Karpas-422 (cell line): ENCODE results near the gene ADAMTS6. TPM values are rescaled to one million over a fixed set of nuclear protein-coding genes. Genes with fewer than 3 reads are reported as not detected.
"Not testable (repeated sequence)": the region's sequence is repeated elsewhere in the genome, so short reads cannot be mapped to it uniquely, and the experiment has no call there.

ENCODE experiments used
- DNase-seq: peaks from one replicate; pipeline ENCODE4 v3.0.0-alpha.2; 2015
- H2AFZ ChIP-seq: fragments of 200-600 bp; sonication (generic); 2 replicates; pipeline ENCODE4 v1.6.1; 2014; ENCODE audit warnings: antibody characterized with exemption, low read length, mixed read lengths
- H3K27ac ChIP-seq: fragments of 200-600 bp; sonication (generic); 2 replicates; pipeline ENCODE4 v1.5.1; 2014; ENCODE audit warnings: mild to moderate bottlenecking, low read length, moderate library complexity
- H3K27me3 ChIP-seq: fragments of 200-600 bp; sonication (generic); 2 replicates; pipeline ENCODE4 v1.6.1; 2014; ENCODE audit warnings: low read length, mixed read lengths
- H3K36me3 ChIP-seq: fragments of 200-600 bp; sonication (generic); 2 replicates; pipeline ENCODE4 v1.6.1; 2014; ENCODE audit warnings: low read length, mixed read lengths; ENCODE audit not compliant: insufficient read depth
- H3K4me1 ChIP-seq: fragments of 200-600 bp; sonication (generic); 2 replicates; pipeline ENCODE4 v1.6.1; 2014; ENCODE audit warnings: mild to moderate bottlenecking, low read length, mixed read lengths
- H3K4me2 ChIP-seq: fragments of 200-600 bp; sonication (generic); 2 replicates; pipeline ENCODE4 v1.6.1; 2014; ENCODE audit warnings: low read length, low read depth, mild to moderate bottlenecking; ENCODE audit not compliant: poor library complexity, severe bottlenecking
- H3K4me3 ChIP-seq: fragments of 200-600 bp; sonication (generic); 2 replicates; pipeline ENCODE4 v1.5.1; 2014; ENCODE audit warnings: mild to moderate bottlenecking, antibody characterized with exemption, low read length, mixed read lengths
- H3K79me2 ChIP-seq: fragments of 200-600 bp; sonication (generic); 2 replicates; pipeline ENCODE4 v1.6.1; 2014; ENCODE audit warnings: mild to moderate bottlenecking, low read length, mixed read lengths
- H3K9ac ChIP-seq: fragments of 200-600 bp; sonication (generic); 2 replicates; pipeline ENCODE4 v1.6.0; 2014; ENCODE audit warnings: low read length
- H3K9me2 ChIP-seq: fragments of 200-600 bp; sonication (generic), shearing (Covaris generic); replicated peaks from 2 replicates; pipeline ENCODE4 v1.6.0; 2014; ENCODE audit warnings: mild to moderate bottlenecking, low read length, moderate library complexity; ENCODE audit not compliant: insufficient read depth
- H3K9me3 ChIP-seq: fragments of 300-700, 200-600 bp; sonication (generic); 2 replicates; pipeline ENCODE4 v1.6.1; 2014; ENCODE audit warnings: low read length, mixed read lengths
- H4K20me1 ChIP-seq: fragments of 200-600 bp; sonication (generic); 2 replicates; pipeline ENCODE4 v1.6.1; 2014; ENCODE audit warnings: mild to moderate bottlenecking, antibody characterized with exemption, low read length, low read depth; ENCODE audit not compliant: insufficient read depth
- total RNA-seq: library from RNA; depleted of rRNA; stranded (reverse); fragments of >200 nt; shearing (Covaris generic); gene quantifications from 2 replicates; pipeline ENCODE4 v1.2.3, GENCODE V29; 2014; ENCODE audit warnings: low replicate concordance

ADAMTS6 gene
- total RNA-seq, 1 experiment from 2014 or later, result 2.6 TPM

DNA sequence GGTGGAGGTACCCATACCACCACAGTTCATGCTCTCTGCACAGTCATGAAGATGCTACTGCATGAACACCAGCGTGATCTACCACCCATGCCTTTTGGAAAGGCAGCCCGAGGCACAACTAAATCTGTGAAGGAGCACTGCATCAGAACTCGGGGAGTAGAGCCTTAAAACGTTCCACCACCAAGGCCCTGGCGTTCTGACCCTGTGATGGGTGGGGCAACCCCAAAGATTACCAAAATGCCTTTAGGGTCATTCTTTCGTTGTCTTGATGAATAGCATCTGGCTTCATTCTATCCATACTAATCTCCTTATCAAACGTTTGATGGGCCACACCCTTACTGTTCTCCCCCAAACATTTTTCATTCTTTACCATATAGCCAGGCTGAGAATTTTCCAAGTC lies 97.9 kb downstream of the ADAMTS6 start:
- H3K4me1 ChIP-seq, result no peaks in the 10 kb centered on the region
- no peaks in the 10 kb centered on the region for H4K20me1 ChIP-seq
- H3K9me3 ChIP-seq, result no peaks in the 10 kb centered on the region
- H3K27me3 ChIP-seq, result no peaks in the 10 kb centered on the region
- H3K79me2 ChIP-seq, result no peaks in the 10 kb centered on the region
- no peak overlapping the region for H3K9ac ChIP-seq
- H3K4me2 ChIP-seq, result no peak overlapping the region
- no peaks in the 10 kb centered on the region for H3K36me3 ChIP-seq
- H3K4me3 ChIP-seq, result no peak overlapping the region
- H2AFZ ChIP-seq, result no peak overlapping the region
- no peaks in the 10 kb centered on the region for H3K9me2 ChIP-seq
- H3K27ac ChIP-seq, result no peak overlapping the region
- no peak for DNase-seq

DNA sequence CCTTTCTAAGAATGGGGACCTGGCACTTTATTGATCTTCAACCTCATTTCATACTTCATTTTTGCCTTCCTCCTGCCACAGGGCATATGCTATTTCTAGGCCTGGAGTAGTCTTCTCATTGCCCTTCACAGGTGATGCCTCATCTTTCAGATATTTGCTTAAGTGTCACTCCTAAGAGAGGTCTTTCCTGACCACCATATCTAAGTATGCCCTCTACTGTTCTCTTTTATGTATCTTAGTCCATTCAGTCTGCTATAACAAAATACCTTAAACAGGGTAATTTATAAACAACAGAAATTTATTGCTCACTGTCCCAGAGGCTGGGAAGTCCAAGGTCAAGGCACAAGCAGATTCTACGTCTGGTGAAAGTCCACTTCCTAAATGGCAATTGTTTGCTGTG lies 99.1 kb downstream of the ADAMTS6 start:
- Histone ChIP-seq H3K9ac (no peak overlapping the region), H3K36me3 (no peaks in the 10 kb centered on the region), H3K27me3 (no peaks in the 10 kb centered on the region), H3K27ac (no peak overlapping the region), H3K4me2 (no peak overlapping the region), H4K20me1 (no peaks in the 10 kb centered on the region), H2AFZ (no peak overlapping the region), H3K79me2 (no peaks in the 10 kb centered on the region), H3K9me2 (no peaks in the 10 kb centered on the region), H3K4me3 (no peak overlapping the region), H3K9me3 (no peaks in the 10 kb centered on the region), H3K4me1 (no peaks in the 10 kb centered on the region)
- no peak for DNase-seq

DNA sequence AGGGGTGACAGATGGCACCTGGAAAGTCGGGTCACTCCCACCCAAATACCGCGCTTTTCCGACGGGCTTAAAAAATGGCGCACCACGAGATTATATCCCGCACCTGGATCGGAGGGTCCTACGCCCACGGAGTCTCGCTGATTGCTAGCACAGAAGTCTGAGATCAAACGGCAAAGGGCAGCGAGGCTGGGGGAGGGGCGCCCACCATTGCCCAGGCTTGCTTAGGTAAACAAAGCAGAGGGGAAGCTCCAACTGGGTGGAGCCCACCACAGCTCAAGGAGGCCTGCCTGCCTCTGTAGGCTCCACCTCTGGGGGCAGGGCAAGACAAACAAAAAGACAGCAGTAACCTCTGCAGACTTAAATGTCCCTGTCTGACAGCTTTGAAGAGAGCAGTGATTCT lies 111.2 kb downstream of the ADAMTS6 start:
- not testable (repeated sequence) for H3K4me2 ChIP-seq, H3K9me2 ChIP-seq, H2AFZ ChIP-seq, H3K9ac ChIP-seq, DNase-seq, H3K4me3 ChIP-seq, H3K27me3 ChIP-seq, H3K79me2 ChIP-seq, H3K27ac ChIP-seq, H4K20me1 ChIP-seq, H3K4me1 ChIP-seq, H3K9me3 ChIP-seq, H3K36me3 ChIP-seq

DNA sequence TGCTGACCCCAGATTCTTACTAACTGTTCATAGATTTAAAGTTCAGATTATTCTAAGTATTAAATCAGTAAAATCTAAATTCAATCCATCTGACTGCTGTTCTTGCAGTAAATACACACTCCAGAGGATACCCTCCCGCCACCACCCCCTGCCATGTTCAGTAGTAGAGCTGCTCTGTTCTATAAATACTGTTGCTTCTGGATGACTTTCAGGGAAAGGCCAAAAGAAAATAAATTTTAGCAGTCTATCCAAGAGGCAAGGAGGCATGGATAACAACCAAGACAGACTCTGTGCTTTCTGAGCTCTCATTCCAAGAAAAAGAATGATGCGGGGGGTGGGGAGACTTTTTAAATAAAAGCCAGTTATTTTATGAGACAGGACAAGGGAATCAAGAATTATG lies 115.1 kb downstream of the ADAMTS6 start:
- H3K9me2 ChIP-seq, result no peaks in the 10 kb centered on the region
- H3K4me2 ChIP-seq, result no peak overlapping the region
- no peak overlapping the region for H3K9ac ChIP-seq
- no peaks in the 10 kb centered on the region for H3K9me3 ChIP-seq
- H3K79me2 ChIP-seq, result no peaks in the 10 kb centered on the region
- no peak overlapping the region for H2AFZ ChIP-seq
- H3K27me3 ChIP-seq, result no peaks in the 10 kb centered on the region
- H3K36me3 ChIP-seq, result no peaks in the 10 kb centered on the region
- no peaks in the 10 kb centered on the region for H4K20me1 ChIP-seq
- no peak for DNase-seq
- H3K4me1 ChIP-seq, result no peaks in the 10 kb centered on the region
- H3K4me3 ChIP-seq, result no peak overlapping the region
- H3K27ac ChIP-seq, result no peak overlapping the region

DNA sequence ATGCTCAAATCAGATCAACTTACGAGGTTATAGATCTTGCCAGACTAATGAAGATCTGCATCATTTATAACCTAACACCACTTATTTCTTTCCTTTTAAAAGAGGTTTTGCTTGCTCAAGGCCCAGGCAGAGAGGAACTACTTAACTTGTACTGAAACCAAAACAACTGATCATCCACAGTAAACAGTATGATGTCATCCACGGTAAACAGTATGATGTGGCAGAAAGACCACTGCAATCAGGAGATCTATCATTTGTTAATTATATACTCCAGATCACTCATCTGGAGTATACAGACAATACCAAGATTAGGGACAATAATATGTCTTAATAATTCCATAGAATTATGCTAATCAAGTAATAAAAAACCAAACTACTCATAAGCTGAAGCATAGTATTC lies 116.8 kb downstream of the ADAMTS6 start:
- H3K4me2 ChIP-seq, result no peak overlapping the region
- H3K36me3 ChIP-seq, result no peaks in the 10 kb centered on the region
- no peaks in the 10 kb centered on the region for H3K9me3 ChIP-seq
- no peak overlapping the region for H3K27ac ChIP-seq
- no peaks in the 10 kb centered on the region for H3K79me2 ChIP-seq
- H3K9ac ChIP-seq, result no peak overlapping the region
- H4K20me1 ChIP-seq, result no peaks in the 10 kb centered on the region
- H3K4me1 ChIP-seq, result no peaks in the 10 kb centered on the region
- no peak for DNase-seq
- H3K27me3 ChIP-seq, result no peaks in the 10 kb centered on the region
- H3K9me2 ChIP-seq, result no peaks in the 10 kb centered on the region
- no peak overlapping the region for H2AFZ ChIP-seq
- H3K4me3 ChIP-seq, result no peak overlapping the region

DNA sequence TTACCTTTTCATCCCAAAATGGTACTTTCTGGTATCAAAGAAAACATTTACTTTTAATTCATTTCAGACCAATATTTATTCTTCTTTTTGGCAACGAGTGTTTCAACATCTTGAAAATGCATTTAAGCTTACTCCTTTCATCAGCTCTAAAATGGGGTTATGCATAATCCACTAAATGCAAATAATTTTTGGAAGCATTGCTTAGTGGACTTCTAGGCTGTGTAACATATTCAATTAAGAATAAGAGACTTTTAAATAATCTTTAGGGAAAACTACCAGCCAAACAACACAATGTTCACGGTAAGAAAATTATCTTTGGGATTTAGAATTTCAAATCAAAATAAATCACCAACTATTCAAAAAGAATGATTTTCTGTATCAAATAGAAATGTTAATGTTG lies 118.2 kb downstream of the ADAMTS6 start:
- no peak for DNase-seq
- H3K36me3 ChIP-seq, result no peaks in the 10 kb centered on the region
- H3K79me2 ChIP-seq, result no peaks in the 10 kb centered on the region
- no peak overlapping the region for H3K9ac ChIP-seq
- no peak overlapping the region for H3K27ac ChIP-seq
- no peak overlapping the region for H3K4me3 ChIP-seq
- H3K27me3 ChIP-seq, result no peaks in the 10 kb centered on the region
- H3K4me1 ChIP-seq, result no peaks in the 10 kb centered on the region
- no peaks in the 10 kb centered on the region for H4K20me1 ChIP-seq
- no peaks in the 10 kb centered on the region for H3K9me2 ChIP-seq
- no peaks in the 10 kb centered on the region for H3K9me3 ChIP-seq
- no peak overlapping the region for H3K4me2 ChIP-seq
- H2AFZ ChIP-seq, result no peak overlapping the region

DNA sequence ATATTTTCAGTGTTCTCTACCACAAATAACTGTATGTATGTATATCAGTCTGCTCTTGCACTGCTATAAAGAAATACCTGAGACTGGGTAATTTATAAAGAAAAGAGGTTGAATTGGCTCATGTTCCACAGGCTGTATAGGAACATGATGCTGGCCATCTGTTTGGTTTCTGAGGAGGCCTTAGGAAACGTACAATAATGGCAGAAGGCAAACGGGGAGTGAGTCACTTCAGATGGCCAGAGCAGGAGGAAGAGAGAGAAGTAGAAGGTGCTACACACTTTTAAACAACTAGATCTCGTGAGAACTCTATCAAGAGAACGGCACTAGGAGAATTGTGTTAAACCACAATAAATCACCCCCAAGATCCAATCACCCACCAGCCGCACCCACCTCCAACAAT lies 121.7 kb downstream of the ADAMTS6 start:
- no peak for DNase-seq
- no peak overlapping the region for H3K4me2 ChIP-seq
- H3K9me3 ChIP-seq, result no peaks in the 10 kb centered on the region

DNA sequence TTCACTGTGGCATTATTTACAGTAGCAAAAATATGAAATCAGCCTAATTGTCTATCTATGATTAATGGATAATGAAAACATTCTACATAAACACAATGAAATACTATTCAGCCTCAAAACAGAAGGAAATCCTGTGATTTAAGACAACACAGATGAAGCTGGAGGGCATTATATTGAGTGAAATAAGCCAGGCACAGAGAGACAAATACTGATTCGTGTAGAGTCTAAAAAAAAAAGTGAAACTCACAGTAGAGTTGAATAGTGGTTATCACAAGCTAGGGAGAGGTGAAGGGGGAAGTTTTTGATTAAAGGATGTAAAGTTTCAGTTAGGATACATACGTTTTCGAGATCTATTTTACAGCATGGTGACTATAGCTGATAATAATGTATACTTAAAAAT lies 122.2 kb downstream of the ADAMTS6 start:
- H3K27me3 ChIP-seq, result no peaks in the 10 kb centered on the region
- H3K4me2 ChIP-seq, result no peak overlapping the region
- no peaks in the 10 kb centered on the region for H3K79me2 ChIP-seq
- no peak overlapping the region for H3K9ac ChIP-seq
- no peaks in the 10 kb centered on the region for H4K20me1 ChIP-seq
- no peak overlapping the region for H2AFZ ChIP-seq
- no peaks in the 10 kb centered on the region for H3K4me1 ChIP-seq
- no peak overlapping the region for H3K4me3 ChIP-seq
- H3K9me2 ChIP-seq, result no peaks in the 10 kb centered on the region
- H3K9me3 ChIP-seq, result no peaks in the 10 kb centered on the region
- DNase-seq, result no peak
- no peak overlapping the region for H3K27ac ChIP-seq
- H3K36me3 ChIP-seq, result no peaks in the 10 kb centered on the region

More for the DNA sequence above, 121.7 kb downstream of the ADAMTS6 start:
- no peak overlapping the region for H3K9ac ChIP-seq
- H3K27ac ChIP-seq, result no peak overlapping the region
- H3K9me2 ChIP-seq, result no peaks in the 10 kb centered on the region
- no peak overlapping the region for H2AFZ ChIP-seq
- no peaks in the 10 kb centered on the region for H3K4me1 ChIP-seq
- H3K36me3 ChIP-seq, result no peaks in the 10 kb centered on the region
- no peaks in the 10 kb centered on the region for H3K79me2 ChIP-seq
- no peak overlapping the region for H3K4me3 ChIP-seq
- no peaks in the 10 kb centered on the region for H4K20me1 ChIP-seq
- H3K27me3 ChIP-seq, result no peaks in the 10 kb centered on the region

DNA sequence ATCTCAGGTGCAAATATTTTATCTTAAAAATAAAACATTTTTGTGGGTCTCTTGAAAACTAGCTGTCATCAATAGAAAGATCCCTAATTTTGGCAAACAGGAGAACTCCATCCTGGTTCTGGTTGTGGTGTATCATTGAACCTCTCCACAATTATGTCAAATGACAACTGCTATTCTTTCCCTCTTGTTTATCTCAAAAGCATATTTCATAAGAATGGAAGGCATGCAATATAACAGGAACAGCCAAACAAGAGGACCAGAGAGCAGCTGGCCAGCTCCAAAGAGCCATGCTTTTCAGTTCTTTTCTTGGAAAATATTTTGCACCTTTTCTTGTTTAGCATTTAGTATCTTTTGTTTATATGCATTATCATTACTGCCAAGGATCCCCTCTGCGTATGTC lies 125.4 kb downstream of the ADAMTS6 start:
- Histone ChIP-seq H3K9ac (no peak overlapping the region), H2AFZ (no peak overlapping the region), H3K79me2 (no peaks in the 10 kb centered on the region), H3K27me3 (no peaks in the 10 kb centered on the region), H3K4me3 (no peak overlapping the region), H3K9me2 (no peaks in the 10 kb centered on the region), H3K4me2 (no peak overlapping the region), H3K4me1 (no peaks in the 10 kb centered on the region), H3K9me3 (no peaks in the 10 kb centered on the region), H3K27ac (no peak overlapping the region), H3K36me3 (no peaks in the 10 kb centered on the region), H4K20me1 (no peaks in the 10 kb centered on the region)
- no peak for DNase-seq
